ENCODE measurements around the gene FAM53A. TPM values are rescaled to one million over a fixed set of nuclear protein-coding genes. Genes with fewer than 3 reads are reported as not detected.

The FAM53A gene
- total and polyA plus RNA-seq, 12 donors, result 0.44 to 6.2 (median 1.4) TPM

GRCh38 chr4:1624519-1624910 is 59.6 kb downstream of the FAM53A start:
- 95 to 98% (median 97%) methylated on average over 8 to 12 of the region's 12 CpGs for WGBS, 4 donors
- TF ChIP-seq POLR2A (IDR thresholded peaks at IDR 0.05), result no peak
- TF ChIP-seq CTCF (IDR thresholded peaks at IDR 0.05), result no peak

DNA sequence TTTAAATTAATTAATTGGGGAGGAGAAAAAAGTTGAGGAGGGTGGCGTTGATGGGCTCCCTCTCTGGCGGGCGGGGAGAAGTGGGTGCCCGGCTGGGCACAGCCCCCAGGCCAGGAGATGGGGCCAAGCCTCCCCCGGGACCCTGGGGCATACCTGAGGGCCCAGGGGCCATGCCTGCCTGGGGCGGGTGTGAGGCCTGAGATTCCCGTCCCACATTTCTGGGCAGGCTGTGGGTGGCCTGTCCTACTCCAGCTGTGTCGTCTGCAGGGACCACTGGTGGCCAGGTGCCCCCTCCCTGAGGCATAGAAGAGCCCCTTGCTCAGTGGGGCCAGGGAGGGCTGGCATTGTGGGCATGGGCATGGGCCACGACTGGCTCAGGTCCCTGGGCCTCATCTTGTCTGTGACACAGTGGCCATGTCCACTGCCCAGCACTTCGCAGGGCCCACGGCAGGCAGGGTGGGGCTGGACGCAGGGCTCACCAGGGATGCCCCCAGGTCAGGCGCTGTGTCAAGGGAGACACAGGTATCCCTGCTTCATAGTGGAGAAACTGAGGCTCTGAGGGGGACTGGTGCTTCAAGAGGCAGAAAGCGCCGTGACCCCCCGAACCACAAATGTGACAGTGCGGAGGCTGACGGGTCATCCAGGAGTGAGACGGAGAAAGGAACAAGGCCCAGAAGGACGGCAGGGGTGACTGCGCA is 60.1 kb downstream of the FAM53A start:
- intact Hi-C loops (cut with DNase I), result no loop called here
- H3K36me3 ChIP-seq (replicated peaks in 1 of 2), result no peaks in the 10 kb centered on the region
- DNase-seq, result no peak
- no peaks in the 10 kb centered on the region for H3K4me1 ChIP-seq (replicated peaks in 1 of 2)
- H3K27me3 ChIP-seq, result no peaks in the 10 kb centered on the region
- H3K27ac ChIP-seq, result no peak overlapping the region
- no peak for TF ChIP-seq POLR2A (IDR thresholded peaks at IDR 0.05)
- TF ChIP-seq CTCF (IDR thresholded peaks at IDR 0.05), result no peak
- no peak overlapping the region for H3K4me3 ChIP-seq
- 89 to 94% (median 92%) methylated on average over 14 to 21 of the region's 21 CpGs for WGBS, 4 donors
- H3K9me3 ChIP-seq (replicated peaks in 1 of 3), result no peaks in the 10 kb centered on the region

More at GRCh38 chr4:1624519-1624910, 59.6 kb downstream of the FAM53A start:
- no peaks in the 10 kb centered on the region for H3K27me3 ChIP-seq
- peaks cover 0 to 3% of the 10 kb centered on the region in 2 donors for H3K4me1 ChIP-seq (replicated peaks in 1 of 2)
- H3K36me3 ChIP-seq (replicated peaks in 1 of 2), result no peaks in the 10 kb centered on the region
- intact Hi-C loops (cut with DNase I), result no loop called here
- H3K9me3 ChIP-seq (replicated peaks in 1 of 3), result no peaks in the 10 kb centered on the region
- no peak for DNase-seq
- no peak overlapping the region for H3K27ac ChIP-seq
- H3K4me3 ChIP-seq, result no peak overlapping the region

DNA sequence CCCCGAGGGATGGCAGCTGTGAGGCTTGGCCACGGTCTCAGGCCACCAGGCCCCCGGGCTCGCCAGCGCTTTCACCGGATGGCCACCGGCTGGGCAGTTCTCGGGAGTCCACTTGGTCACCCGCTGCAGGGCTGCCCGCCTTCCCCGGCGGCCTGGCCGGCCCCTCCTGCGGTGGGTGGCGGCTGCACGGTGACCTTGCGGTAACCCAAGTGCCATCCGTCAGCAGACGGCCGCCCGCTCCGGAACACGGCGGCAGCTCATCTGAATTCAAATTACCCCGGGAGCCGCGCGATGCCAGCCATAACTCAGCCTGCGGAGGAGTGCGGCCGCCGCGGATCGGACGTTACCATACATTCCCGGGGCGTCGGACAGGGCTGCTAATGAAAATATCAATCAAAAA is 60.7 kb downstream of the FAM53A start:
- TF ChIP-seq POLR2A (IDR thresholded peaks at IDR 0.05) (no peak), CTCF (IDR thresholded peaks at IDR 0.05) (no peak)
- no peaks in the 10 kb centered on the region for H3K4me1 ChIP-seq (replicated peaks in 1 of 2)
- no peak overlapping the region for H3K27ac ChIP-seq
- no peaks in the 10 kb centered on the region for H3K36me3 ChIP-seq (replicated peaks in 1 of 2)
- no peak overlapping the region for H3K4me3 ChIP-seq
- DNase-seq, result peak in 1 of 7 donors; percentile 23
- H3K27me3 ChIP-seq, result no peaks in the 10 kb centered on the region
- H3K9me3 ChIP-seq (replicated peaks in 1 of 3), result no peaks in the 10 kb centered on the region
- intact Hi-C loops (cut with DNase I), result no loop called here
- 71 to 92% (median 77%) methylated on average over 13 to 38 of the region's 38 CpGs for WGBS, 4 donors

GRCh38 chr4:1622956-1623355 is 61.2 kb downstream of the FAM53A start:
- Histone ChIP-seq H3K4me3 (no peak overlapping the region), H3K36me3 (replicated peaks in 1 of 2) (no peaks in the 10 kb centered on the region), H3K9me3 (replicated peaks in 1 of 3) (no peaks in the 10 kb centered on the region), H3K27me3 (no peaks in the 10 kb centered on the region), H3K27ac (no peak overlapping the region), H3K4me1 (replicated peaks in 1 of 2) (no peaks in the 10 kb centered on the region)
- TF ChIP-seq POLR2A (IDR thresholded peaks at IDR 0.05), result no peak
- TF ChIP-seq CTCF (IDR thresholded peaks at IDR 0.05), result no peak
- 84 to 89% (median 84%) methylated on average over 12 to 17 of the region's 17 CpGs; no CpG with 5 or more reads in 1 of the 4 donors for WGBS, 4 donors
- intact Hi-C loops (cut with DNase I), result no loop called here
- no peak for DNase-seq
